ENCODE results near the gene HSFX4. TPM values are rescaled to one million over a fixed set of nuclear protein-coding genes. Genes with fewer than 3 reads are reported as not detected.

The HSFX4 gene
- total and polyA plus RNA-seq, 9 of the 15 experiments (the other 6 are each of a cell fraction or from before 2014, with no cell fraction given) = 0.10 to 0.24 (median 0.14) TPM; not detected in 6

DNA sequence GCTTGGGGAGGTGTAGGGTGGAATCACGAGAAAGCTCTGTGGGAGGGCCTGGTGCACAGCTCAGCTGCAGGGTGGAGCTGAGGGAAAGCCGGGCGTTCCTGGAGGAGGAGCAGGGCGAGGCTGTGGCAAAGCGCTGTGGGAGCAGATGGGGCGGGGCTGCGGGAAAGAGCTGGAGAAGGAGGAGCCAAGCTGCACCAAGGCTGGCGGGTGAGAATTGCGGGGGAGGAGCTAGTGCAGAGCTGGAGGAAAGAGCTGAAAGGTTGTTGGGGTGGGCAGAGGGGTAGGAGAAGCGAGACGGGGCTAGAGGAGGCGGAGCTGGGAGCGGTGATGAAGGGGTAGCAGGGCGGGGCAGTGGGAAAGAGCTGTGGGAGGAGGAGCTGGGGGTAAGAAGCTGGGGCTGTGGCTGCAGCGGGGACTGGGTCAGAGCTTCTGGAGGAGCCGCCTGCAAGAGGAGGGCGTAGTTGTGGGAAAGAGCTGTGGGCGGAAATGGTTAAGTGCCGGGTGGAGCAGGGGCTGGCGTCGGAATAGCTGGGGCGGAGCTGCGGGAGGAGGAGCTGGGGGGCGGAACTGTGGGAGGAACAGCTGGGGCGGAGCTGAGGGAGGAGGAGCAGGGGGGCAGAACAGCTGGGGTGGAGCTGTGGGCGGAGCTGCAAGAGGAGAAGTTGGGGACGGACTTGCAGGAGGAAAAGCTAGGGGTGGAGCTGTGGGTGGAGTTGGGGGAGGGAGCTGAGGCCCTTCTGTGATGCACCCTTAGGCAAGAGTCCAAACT, 10.7 kb downstream of the HSFX4 start (continued):
- TF ChIP-seq SMARCB1 (IDR thresholded peaks at IDR 0.05; ENCODE audit: insufficient read length, low read depth) (no peak), ZNF165 (CRISPR knock-in tag; IDR thresholded peaks at IDR 0.05; ENCODE audit: borderline replicate concordance) (no peak), BCL6 (CRISPR knock-in tag; IDR thresholded peaks at IDR 0.05) (no peak), PATZ1 (CRISPR knock-in tag; IDR thresholded peaks at IDR 0.05; ENCODE audit: borderline replicate concordance) (no peak), RBM15 (IDR thresholded peaks at IDR 0.05; ENCODE audit: insufficient read depth, low read length) (no peak), MBD1 (CRISPR knock-in tag; IDR thresholded peaks at IDR 0.05) (no peak), MBD2 (IDR thresholded peaks at IDR 0.05; ENCODE audit: borderline replicate concordance, low read depth) (no peak; the same call in none of the 2 replicates), ERF (CRISPR knock-in tag; IDR thresholded peaks at IDR 0.05) (no peak), VEZF1 (CRISPR knock-in tag; IDR thresholded peaks at IDR 0.05) (peak; percentile 88), RBM34 (IDR thresholded peaks at IDR 0.05; ENCODE audit: borderline replicate concordance, insufficient read depth, low read length) (no peak), PYGO2 (tag; IDR thresholded peaks at IDR 0.05) (no peak), TAF1 (IDR thresholded peaks at IDR 0.05; ENCODE audit: control insufficient read depth, extremely low read depth, insufficient read depth, low read length, severe bottlenecking) (no peak), ZNF12 (CRISPR knock-in tag; IDR thresholded peaks at IDR 0.05) (no peak), HSF4 (CRISPR knock-in tag; IDR thresholded peaks at IDR 0.05; ENCODE audit: borderline replicate concordance) (no peak), BRD9 (IDR thresholded peaks at IDR 0.05; ENCODE audit: low read depth, partially characterized antibody) (no peak), SIRT6 (IDR thresholded peaks at IDR 0.05; ENCODE audit: low read depth, low read length) (no peak), PTBP1 (IDR thresholded peaks at IDR 0.05; ENCODE audit: low read depth, low read length) (no peak), FOXA1 (IDR thresholded peaks at IDR 0.05; ENCODE audit: borderline replicate concordance) (no peak), ZFX (CRISPR knock-in tag; IDR thresholded peaks at IDR 0.05) (no peak), ARID2 (IDR thresholded peaks at IDR 0.05) (no peak)
- TF ChIP-seq, protein P1, sequence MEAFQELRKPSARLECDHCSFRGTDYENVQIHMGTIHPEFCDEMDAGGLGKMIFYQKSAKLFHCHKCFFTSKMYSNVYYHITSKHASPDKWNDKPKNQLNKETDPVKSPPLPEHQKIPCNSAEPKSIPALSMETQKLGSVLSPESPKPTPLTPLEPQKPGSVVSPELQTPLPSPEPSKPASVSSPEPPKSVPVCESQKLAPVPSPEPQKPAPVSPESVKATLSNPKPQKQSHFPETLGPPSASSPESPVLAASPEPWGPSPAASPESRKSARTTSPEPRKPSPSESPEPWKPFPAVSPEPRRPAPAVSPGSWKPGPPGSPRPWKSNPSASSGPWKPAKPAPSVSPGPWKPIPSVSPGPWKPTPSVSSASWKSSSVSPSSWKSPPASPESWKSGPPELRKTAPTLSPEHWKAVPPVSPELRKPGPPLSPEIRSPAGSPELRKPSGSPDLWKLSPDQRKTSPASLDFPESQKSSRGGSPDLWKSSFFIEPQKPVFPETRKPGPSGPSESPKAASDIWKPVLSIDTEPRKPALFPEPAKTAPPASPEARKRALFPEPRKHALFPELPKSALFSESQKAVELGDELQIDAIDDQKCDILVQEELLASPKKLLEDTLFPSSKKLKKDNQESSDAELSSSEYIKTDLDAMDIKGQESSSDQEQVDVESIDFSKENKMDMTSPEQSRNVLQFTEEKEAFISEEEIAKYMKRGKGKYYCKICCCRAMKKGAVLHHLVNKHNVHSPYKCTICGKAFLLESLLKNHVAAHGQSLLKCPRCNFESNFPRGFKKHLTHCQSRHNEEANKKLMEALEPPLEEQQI (IDR thresholded peaks at IDR 0.05) = no peak

All from K562 (cell line).